NCI-H774 (cell line): ENCODE results near the gene NBEAL2.

Source experiments
- DNase-seq: peaks from one replicate; lab custom pipeline; 2025; lab: John Stamatoyannopoulos, UW

The NBEAL2 gene

GRCh38 chr3:47042231-47042791 is 62.8 kb downstream of the NBEAL2 start:
- no peak for DNase-seq

- no peak for DNase-seq
Observed at GRCh38 chr3:47047069-47047468, 67.6 kb downstream of the NBEAL2 start.

DNA sequence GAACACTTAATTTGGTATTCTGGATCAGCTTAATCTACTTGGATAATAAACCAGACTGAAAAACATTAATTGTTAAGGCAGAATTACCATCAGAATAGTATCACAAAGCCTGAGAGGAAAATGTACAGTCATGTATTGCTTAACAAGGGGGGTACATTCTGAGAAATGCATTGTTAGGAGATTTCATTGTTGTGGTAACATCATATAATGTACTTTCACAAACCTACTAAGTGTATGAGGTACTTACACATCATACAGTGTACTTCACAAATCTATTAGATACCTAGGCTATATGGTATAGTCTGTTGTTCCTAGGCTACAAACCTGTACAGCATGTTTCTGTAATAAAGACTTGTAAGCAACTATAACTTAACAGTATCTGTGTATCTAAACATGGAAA is 68.2 kb downstream of the NBEAL2 start:
- DNase-seq = no peak

- DNase-seq = no peak
Observed at GRCh38 chr3:47054412-47054811, 74.9 kb downstream of the NBEAL2 start.

DNA sequence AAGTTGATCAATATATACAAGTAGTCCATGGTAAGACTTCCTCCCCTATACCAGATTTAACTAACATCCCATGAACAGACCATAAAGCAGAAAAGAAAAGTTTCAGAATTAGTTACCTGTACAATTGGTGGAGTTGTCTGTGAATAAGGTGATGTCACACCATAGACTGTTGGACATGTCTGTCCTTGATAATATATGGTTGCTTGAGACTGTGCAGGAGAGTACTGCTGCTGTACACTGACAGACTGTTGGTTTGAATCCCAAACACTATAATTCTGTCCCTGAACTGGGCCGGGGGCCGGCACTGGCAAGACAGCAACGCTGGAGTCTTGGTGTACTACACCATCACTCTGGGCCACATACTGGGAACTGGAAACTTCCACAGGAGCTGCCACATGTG is 77.2 kb downstream of the NBEAL2 start:
- no peak for DNase-seq

- DNase-seq = no peak
Observed at GRCh38 chr3:47057212-47057671, 77.8 kb downstream of the NBEAL2 start.
